GM21529 (cell line): ENCODE data around the gene APOL5.
"Not testable (repeated sequence)": the region's sequence is repeated elsewhere in the genome, so short reads cannot be mapped to it uniquely, and the experiment has no call there.

ENCODE experiments used
- ATAC-seq: cut with Tn5 transposase; IDR thresholded peaks from one replicate; pipeline ENCODE4 v1.9.1; 2021; ENCODE audit not compliant: unreplicated experiment

The APOL5 gene

DNA sequence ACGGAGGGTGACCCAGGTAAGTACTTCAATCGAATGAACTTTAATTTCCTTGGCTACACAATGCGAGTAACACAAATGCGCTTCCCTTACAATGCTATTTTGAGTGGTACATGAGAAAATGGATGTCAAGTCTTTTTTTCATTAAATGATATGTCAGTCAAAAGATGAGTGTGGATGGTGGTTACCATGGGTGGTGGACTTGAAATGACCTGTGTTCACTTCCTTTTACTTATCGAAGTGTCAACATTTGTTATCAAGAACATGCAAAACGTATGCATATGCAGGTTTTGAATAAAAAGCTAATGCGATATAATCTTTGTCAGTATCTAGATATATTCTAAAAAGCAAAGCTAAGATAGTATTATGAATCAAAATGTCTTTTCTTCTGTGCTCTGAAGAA lies 8.8 kb upstream of the APOL5 start:
- ATAC-seq = no peak

DNA sequence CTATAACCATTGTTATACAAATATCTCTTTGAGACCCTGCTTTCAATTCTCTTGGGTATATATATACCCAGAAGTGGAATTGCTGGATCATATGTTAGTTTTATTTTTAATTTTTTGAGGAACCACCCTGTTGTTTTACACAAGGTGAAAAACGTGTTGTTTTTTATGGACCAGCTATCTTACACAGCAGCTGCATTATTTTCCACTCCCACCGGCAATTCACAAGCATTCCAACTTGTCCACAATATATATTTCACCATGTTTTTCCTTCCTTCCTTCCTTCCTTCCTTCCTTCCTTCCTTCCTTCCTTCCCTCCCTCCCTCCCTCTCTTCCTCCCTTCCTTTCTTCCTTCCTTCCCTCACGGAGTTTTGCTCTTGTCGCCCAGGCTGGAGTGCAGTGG lies 6.3 kb upstream of the APOL5 start:
- ATAC-seq = no peak

DNA sequence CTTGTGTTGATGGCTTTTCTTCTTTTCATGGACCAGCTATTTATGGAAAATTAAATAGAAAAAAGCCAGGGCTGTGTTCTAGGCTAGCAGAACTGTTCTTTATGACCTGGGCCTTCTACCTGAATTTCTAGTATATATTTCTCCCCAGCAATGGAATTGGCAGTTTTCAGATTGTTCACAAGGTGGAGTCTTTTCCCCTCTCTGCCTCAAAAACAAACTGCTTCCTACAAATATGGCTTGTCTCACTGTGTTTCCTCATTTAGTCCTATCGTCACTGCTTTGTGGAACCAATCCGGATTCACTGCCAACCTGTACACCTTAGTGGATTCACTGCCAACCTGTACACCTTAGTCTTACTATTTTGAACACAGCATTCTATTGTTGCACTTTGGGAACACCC lies 5.0 kb upstream of the APOL5 start:
- no peak for ATAC-seq

DNA sequence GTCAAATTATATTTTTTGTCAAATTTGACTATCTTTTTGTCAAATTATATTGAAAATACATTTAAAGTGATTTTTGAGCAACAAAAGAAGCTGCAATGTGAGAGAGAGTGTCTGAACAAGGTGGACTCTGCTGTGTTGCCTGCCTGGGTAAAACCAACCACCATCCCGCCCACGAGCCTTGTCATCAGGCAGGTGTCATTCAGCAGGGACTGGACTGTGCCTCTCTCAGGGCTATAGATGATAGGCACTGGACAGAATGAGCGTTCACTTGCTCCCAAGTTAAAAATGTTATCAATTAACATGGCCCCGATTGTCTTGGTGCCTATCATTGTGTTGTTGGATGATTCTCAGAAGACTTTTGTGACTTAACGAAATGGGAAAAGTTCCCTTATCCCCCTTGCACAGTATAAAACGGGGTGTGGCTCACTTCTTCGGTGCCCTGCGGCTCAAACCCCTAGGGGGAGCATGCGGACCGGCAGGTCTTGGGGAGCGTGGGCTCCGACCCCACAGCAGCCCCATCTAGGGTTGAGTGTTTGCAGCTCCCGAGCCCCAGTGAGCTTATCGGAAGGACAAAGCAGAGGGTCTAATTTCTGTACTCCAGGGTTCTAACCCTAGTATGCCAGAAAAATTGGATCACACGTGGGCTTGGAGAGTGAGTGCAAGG lies 1.7 kb downstream of the APOL5 start:
- ATAC-seq = no peak

DNA sequence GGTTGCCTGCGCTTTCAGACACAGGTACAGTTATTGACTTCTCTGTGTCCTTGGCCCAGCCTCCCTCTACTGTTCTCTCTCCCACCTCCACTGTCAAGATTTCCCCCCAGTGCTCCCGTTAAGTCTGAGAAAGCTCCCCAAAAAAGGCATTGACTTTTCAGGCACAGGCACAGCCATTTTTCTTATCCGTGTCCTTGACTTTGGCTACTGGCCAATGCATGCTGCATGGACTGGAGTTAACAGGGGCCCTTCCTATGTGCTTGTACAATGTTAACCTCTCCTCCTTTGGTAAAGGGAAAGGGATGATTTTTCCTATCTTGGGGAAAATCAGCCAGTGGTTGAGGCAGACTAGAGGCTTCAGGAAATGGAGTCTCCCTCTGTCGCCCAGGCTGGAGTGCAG lies 4.3 kb downstream of the APOL5 start:
- no peak for ATAC-seq

DNA sequence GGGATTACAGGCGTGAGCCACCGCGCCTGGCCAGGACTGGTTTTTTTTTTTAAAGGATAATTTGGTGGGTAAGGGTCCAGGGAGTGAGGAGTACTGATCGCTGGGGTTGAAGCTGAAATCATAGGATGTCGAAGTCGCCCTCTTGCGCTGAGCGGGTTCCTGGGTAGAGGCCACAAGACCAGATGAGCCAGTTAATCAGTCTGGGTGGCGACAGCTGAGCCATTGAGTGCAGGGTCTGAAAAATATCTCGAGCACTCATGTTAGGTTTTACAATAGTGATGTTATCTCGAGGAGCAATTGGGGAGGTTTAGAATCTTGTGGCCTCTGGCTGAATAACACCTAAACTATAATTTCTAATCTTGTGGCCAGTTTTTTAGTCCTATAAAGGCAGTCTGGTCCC lies 7.8 kb downstream of the APOL5 start:
- ATAC-seq = no peak

DNA sequence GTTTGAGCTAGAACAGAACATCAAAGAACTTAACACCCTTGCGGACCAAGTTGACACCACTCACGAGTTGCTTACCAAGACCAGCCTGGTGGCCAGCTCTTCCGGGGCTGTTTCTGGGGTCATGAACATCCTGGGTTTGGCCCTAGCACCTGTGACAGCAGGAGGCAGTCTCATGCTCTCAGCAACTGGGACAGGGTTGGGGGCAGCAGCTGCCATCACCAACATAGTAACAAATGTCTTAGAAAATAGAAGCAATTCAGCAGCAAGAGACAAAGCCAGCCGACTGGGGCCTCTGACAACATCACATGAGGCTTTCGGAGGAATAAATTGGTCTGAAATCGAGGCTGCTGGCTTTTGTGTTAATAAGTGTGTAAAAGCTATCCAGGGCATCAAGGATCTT lies 8.7 kb downstream of the APOL5 start:
- no peak for ATAC-seq

DNA sequence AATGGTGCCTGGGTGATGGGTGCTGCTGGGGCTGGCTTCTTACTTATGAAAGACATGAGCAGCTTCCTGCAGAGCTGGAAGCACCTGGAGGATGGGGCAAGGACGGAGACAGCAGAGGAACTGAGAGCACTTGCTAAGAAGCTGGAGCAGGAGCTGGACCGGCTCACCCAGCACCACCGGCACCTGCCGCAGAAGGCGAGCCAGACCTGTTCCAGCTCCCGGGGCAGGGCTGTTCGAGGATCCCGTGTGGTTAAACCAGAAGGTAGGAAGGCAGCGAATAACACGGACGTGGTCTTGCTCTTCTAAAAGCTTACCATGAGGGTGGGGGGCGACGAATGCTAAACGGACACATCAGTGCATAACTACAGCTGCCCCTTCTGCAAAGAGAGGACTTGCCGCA lies 9.3 kb downstream of the APOL5 start:
- ATAC-seq = no peak

DNA sequence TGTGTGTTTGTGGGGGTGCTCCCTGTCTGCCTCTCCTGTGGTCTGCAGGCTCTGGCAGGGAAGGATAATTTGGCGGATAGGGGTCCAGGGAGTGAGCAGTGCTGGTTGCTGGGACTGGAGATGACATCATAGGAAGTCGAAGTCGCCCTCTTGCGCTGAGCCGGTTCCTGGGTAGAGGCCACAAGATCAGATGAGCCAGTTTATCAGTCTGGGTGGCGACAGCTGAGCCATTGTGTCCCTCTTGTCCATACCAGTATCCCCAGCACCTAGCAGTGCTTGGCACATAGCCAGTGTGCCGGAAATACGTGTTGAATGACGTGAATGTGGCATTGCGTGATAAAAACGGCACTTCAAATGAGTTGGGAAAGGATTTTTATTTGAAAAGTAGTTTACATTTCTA lies 9.8 kb downstream of the APOL5 start:
- ATAC-seq = no peak

DNA sequence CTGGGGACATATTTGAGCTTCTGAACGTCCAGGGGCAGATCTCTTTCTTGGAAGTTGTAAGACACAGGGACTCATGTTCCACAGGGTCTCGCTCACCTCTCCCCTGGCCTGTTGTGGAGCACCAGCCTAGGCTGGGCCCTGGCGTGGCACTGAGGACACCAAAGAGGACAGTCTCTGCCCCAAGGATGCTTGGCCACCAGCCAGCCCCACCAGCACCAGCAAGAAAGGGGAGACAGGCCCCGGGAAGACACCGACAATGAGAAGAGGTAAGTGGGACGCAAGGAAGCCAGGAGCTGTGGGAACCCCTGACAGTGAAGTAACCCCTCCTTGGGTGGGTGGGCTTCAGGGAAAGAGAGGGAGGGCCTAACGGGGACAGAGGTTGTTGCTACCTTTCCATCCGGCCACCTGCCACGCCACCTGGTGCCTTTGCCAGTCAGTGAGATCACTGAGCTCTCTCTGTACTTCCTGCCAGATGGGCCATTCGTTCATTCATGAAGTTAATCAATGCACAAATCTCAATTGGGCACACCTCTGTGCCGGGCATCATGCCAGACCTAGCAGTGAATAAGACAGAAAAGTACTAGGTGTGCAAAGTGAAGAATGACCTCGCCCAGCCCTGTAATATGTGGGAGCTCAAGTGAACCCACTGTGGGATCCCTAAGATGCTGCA lies 11.1 kb downstream of the APOL5 start:
- no peak for ATAC-seq

DNA sequence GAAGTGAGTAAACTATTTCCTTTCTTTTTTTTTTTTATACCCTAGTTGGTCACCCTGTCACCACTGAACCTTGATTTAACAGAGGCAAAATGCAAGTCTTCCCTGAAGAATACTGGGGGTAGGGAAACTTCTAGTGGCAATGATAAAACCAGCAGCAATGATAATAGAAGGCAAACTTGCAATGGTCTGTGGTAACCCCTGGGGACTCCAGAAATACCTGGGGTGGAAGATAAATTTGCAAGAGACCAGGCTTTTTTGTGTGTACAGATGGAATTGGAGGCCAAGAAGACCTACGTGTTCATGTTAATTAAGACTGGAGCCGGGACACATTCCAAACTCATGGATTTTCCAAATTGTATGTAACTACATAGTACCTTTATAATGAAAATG lies 11.6 kb downstream of the APOL5 start:
- ATAC-seq = no peak

DNA sequence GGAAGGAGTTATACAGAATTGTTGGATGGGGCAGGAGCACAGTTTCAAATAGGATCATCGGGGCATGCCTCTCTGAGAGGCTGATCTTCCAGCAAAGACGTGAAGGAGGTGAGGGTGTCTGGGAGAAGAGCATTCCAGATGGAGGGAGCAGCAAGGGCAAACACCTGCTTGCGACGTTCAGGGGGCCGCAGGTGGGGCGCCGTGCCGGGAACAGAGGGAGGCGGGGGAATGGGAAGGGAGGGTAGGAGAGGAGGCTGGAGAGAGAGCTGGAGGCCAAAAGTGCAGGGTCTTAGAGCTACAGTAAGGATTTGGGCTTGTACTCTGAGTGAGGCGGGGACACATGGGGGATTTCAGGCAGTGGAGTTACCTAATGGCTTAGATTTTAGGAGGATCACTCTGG lies 13.6 kb downstream of the APOL5 start:
- no peak for ATAC-seq

DNA sequence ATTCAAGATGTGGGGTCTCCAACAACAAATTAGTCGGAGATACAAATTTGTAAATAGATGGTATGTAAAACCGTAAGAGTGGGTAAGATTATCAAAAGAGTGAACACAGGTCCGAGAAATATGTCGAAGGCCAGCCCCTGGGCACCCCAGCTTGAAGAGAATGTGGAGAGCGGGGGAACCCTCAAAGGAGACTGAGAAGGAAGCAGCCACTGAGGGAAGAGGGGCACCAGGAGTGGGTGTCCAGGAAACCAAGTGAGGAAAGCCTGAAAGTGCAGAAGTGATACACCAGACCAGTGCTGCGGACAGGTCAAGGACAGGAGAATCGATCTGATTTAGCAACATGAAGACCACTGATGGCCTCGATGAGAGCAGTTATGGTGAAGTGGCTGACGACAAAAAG lies 14.4 kb downstream of the APOL5 start:
- ATAC-seq = no peak

DNA sequence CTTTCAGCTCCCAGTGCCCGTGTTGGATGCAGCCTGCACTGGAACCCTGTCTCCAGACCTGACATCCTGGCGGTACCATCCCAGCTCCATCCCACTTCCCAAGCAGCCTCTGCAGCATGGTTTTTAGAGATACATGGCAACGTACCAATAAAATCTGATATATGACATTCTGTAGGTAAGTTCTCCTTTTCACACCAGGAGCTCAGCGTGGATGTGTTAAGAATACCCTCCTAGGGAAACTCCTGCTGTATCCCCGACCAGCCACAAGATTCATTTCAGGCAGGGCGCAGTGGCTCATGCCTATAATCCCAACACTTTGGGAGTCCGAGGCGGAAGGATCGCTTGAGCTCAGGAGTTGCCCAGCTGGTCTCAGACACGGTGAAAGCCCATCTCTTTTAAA lies 15.4 kb downstream of the APOL5 start:
- ATAC-seq = no peak

DNA sequence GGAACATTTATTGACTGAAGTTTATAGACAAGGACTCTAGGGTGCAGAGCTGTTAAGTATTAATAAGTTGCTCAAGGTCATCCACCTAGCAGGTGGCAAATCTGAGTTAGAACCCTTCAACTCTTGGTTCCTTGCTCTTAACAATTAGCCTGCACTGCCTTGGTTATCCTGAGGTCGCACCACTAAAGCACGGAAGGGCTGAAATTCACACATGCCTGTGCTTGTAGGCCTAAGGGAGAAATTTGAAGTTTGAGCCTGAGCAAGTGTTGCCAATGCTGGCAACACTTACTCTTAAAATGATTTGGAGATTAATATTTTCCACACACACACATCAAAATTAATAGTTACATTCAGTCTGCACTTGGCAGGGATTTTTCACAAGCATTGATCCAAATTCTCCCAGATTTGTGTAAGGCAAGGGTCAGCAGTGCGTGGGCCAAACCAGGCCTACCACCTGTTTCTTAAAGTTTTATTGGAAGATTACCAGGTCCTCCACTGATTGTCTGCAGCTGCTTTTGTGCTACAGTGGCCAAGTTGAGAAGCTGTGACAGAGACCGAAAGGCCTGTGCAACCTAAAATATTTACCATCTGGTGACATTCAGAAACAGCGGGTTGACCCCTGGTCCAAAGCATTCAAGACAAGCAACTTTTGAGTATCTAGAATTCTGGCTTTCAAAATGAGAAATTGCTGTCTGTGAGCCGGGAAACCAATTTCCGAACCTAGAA lies 16.3 kb downstream of the APOL5 start:
- no peak for ATAC-seq

DNA sequence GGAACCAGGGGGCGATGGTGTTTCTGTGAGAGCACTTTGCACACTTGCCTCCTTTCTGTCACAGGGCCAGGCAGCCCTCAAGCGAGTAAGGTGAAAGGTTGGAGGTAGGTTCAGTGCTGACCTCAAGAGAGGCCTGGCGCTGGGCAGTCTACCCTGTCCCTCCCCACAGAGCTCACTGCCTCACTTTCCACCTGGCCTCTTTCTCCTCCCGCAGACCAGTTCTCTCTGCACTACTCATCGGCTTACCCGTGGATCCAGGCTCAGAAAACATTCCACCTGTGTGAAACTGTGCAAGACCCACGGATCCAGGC lies 16.8 kb downstream of the APOL5 start:
- no peak for ATAC-seq

DNA sequence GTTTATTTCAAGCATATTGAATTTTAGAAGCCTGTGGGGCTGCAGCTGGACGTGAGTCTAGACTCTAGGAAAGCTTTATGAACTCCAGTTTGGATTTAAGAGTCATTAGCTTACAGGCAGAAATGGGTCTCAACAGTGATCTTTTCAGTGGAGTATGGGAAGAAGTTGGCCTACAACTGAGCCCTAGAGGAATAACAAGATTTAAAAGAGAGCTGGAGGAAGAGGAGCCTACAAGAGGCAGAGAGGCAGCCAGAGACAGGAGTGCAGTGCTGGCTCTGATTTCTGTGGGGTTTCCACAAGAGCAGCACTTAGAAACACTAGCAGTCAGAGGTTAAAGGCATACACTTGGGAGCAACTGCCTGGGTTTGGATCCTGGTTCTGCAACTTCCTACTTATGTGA lies 17.9 kb downstream of the APOL5 start:
- no peak for ATAC-seq

DNA sequence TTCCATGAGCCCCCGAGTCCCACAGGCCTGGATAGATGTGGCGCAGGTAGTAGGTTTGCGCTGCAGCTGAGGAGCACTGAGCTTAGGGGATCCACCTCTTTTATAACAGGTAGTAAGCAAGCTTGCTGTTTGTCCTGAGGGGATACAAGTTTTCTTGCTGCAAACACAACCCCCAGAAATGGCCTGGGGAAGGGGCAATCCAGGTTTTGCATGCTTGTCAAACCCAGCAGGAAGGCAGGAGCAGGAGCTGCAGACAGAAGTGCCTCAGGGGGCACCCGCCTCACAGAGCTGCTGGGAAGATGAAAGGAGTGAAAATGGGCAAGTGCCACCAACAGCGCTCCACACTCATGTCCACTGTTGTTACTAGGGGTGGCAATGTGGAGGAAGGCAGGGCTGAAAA lies 18.5 kb downstream of the APOL5 start:
- no peak for ATAC-seq

DNA sequence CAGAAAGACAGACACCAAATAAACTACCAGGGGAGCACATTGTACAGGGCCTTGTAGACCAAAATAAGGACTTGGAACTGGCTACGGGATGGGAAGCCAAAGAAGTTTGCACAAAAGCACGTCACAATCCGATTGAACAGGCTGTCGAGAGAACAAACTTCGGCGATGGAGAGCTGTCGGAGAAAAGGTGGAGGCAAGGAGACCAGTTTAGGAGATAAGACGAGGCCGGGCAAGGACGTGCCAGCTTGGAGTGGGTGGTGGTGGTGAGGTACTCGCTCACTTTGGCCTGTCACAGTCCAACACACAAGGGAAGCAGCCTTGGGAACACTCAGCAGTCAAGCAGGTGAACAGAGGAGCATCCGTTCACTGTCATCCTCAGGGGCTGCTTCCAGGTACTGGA lies 19.0 kb downstream of the APOL5 start:
- no peak for ATAC-seq

DNA sequence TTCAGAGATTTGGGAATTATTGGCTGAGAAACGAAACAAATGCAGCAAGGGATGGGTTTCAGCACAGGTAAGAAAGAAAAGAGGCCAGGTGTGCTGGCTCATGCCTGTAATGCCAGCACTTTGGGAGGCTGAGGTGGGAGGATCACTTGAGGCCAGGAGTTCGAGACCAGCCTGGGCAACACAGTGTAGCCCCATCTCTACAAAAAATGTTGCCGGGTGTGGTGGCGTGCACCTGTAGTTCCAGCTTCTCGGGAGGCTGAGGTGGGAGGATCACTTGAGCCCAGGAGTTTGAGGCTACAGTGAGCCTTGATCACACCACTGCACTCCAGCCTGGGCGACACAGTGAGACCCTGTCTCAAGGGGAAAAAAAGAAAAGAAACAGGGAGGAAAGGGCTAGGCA lies 20.2 kb downstream of the APOL5 start:
- ATAC-seq = not testable (repeated sequence)

DNA sequence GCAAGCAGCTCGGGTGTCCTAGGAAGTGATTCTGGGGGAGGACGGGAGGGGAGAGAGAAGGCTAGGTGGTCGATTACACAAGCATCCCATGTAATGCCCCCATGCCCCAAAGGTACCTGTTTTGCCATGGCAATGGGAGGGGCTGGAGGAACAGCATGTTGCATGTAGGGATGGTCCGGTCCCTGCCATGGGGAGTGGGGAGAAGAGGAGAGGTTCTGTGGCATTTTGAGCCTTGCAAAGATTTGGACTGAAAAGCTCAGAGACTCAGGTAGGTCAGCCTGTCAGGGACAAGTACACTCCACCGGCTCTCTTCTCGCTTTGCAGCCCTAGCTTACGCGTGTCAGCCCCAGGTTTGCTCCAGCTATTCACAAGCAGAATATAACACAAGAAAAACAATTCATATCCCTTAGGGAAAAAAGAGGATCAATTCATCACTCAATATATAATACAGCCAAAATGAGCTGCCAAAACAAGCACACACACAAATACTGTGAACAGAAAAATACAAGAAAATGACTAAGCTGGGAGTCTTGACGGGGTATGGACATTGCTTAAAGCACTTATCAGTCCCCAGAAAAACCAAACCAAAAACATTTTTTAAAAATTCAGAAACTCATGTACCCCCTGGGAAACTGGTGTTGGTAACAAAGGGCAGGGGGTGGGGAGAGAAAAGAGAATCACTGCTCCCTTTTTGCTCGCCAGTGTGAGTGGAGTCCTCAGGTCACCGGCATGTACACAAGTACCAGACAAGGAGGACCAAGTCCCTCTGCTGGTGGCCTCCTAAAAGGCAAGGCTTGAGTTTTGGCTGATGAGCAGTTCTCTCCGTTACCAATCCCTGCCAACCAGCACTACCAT lies 21.6 kb downstream of the APOL5 start:
- no peak for ATAC-seq

DNA sequence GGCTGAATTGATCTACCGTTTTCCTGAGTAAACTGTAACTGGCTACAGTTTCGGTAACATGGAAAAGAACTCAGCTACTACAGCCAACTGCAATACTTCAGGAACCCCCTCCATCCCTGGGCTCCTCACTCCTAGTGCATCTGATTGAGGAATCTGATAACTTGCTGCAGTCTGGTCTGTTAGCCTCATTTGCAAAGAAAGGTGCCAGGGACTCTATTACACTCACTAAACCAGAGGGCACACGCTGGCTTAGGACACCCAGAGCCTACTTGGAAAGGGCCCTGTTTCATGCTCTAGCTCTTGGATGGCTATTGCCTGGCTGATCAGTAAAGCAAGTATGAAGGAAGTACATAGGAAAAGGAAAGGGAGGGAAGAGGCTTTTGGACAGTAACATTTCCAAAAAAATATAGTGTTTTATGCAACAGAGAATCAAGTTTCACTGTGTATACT lies 22.3 kb downstream of the APOL5 start:
- no peak for ATAC-seq
